ENCODE measurements around the gene MYORG.
A peak's percentile ranks its signal among the peaks of the same experiment; 100 is the strongest.

MYORG gene

DNA sequence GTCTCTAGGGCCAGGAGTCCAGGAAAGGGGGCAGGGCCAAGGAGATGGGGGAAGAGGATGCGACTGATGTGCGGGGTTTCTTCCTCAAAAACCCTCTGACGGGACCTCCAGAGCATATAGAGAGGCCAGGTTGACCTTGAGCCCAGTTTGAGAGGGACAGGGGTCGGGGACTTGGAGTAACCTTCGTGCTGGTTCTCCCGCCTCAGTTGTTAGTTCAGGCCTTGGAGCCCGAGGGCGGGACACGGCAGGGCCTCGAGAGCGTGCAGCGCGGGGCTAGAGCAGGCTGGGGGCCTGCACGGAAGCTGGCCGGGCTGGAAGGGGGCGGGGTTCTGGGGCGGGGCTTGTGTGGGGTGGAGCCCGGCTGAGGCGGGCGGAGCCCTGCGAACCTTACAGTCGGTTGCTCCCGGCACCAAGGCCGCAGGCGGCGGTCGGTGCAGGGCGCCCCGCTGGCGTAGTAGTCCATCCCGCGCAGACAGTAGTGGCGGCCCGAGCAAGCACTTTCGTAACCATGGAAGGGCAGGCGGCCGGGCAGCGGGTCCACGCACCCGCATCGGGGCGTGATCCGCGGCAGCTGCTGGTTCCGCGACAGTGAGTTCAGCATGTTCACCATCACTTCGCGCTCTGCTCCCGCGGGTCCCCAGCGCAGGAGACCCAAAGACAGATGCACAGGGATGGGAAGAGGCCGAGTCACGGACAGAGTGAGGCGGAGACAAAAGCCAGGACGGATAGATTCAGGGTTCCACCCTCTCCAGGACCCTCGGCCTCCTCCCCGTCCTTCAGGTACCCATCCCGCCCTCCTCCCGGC is 4.0 kb upstream of the MYORG start:
- H3K4me3 ChIP-seq (ENCODE audit: low read depth, low read length) = peak overlapping the region; percentile 38
- in situ Hi-C loops (cut with HindIII; ENCODE audit: low sequenced_read_pairs) = no loop called here
- no peak for DNase-seq (ENCODE audit: low read depth)
- TF ChIP-seq, protein P1, sequence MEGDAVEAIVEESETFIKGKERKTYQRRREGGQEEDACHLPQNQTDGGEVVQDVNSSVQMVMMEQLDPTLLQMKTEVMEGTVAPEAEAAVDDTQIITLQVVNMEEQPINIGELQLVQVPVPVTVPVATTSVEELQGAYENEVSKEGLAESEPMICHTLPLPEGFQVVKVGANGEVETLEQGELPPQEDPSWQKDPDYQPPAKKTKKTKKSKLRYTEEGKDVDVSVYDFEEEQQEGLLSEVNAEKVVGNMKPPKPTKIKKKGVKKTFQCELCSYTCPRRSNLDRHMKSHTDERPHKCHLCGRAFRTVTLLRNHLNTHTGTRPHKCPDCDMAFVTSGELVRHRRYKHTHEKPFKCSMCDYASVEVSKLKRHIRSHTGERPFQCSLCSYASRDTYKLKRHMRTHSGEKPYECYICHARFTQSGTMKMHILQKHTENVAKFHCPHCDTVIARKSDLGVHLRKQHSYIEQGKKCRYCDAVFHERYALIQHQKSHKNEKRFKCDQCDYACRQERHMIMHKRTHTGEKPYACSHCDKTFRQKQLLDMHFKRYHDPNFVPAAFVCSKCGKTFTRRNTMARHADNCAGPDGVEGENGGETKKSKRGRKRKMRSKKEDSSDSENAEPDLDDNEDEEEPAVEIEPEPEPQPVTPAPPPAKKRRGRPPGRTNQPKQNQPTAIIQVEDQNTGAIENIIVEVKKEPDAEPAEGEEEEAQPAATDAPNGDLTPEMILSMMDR (IDR thresholded peaks at IDR 0.05; ENCODE audit: low read depth, low read length, missing control alignments) = no peak

DNA sequence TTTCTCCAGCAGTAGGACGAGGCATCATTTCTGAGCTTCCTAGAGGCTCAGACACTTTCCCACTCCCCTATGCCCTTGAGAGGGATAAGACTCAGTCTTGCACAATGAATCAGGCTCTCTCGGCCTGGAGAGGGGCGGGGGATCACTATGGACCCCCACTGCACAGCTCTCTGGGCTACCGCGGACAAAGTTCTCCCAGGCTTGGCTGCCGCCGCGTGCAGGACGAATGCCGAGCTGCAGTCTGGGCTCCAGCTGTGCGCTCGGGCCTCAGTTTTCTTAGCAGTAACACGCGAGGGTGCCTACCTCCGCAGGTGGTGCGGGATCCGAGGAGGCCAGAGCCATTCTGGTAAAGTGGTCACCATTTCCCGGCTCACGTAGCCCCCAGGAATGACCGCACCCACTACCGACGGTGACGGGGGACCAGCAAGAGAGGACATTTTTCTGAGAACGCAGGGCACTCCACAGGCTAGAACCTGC is 3.4 kb upstream of the MYORG start:
- in situ Hi-C loops (cut with HindIII; ENCODE audit: low sequenced_read_pairs) = no loop called here
- TF ChIP-seq, protein P1 (IDR thresholded peaks at IDR 0.05; ENCODE audit: low read depth, low read length, missing control alignments) = no peak
- no peak for DNase-seq (ENCODE audit: low read depth)
- no peak overlapping the region for H3K4me3 ChIP-seq (ENCODE audit: low read depth, low read length)

DNA sequence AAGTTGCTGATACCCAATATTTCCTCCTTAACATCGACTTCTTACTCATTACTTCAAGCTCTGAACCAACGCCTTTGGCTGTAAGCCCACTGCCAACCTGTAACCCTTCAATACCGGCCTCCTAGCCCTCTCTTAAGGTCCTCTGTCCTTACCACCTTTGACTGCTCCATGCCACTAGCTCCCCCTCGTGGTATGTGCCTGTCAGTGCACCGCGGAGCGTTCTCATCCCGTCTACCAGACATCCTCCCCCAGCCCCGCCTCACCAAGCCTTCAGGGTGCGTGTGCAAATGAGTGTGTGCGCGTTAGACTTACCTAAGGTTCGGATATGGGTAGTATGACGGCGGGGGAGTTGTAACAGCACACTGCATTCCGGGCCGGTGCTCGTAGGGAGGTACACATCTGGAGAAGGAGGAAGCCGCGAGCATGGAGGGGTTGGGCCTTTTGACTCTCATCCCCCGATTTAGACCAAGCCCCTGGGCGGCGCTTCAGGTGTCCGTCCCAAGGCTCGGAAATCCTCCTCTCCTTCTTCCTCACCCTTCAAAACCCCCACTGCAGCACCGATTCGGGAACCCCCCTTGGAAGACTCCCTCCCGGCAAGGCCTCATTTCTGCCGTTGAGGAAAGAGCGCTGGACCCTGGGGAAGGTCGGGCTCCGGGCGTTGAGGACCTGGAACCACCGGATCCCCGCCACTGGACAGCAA is 2.8 kb upstream of the MYORG start:
- peak overlapping the region; percentile 34 for H3K4me3 ChIP-seq (ENCODE audit: low read depth, low read length)
- TF ChIP-seq, protein P1 (IDR thresholded peaks at IDR 0.05; ENCODE audit: low read depth, low read length, missing control alignments) = peak; percentile 99
- in situ Hi-C loops (cut with HindIII; ENCODE audit: low sequenced_read_pairs) = no loop called here
- peak; percentile 50 for DNase-seq (ENCODE audit: low read depth)

DNA sequence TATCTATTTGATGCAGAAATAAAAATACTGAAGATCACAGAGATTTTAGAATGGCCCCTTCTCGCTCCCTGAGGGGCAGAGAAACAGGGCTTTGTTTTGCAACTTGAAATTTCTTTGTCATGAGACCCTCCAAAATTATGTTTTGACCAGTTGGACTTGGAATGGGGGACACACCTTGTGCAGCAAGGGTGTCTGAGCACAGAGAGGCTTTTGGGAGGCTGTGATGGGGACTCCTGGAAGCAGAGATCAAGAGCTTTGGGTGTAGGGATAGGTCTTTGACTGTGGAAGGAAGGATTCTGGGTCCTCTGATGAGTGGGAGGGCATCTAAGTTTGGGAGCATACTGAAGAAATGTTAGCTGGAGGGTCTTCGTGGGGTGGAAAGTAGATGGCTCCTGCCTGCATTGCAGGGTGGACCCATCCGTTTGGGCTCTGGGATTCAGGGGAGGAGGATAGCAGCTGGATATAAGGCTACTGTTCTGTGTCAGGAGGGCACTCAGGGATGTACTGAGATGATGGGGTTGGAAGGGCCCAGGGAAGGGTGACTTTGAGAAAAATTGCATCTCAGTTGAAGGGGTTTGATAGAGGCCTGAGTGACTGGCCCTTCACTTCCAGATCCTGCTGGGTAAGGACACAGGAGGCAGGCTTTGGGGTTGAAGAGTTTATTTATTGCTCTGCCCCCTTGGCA is 1.8 kb upstream of the MYORG start:
- in situ Hi-C loops (cut with HindIII; ENCODE audit: low sequenced_read_pairs) = no loop called here
- H3K4me3 ChIP-seq (ENCODE audit: low read depth, low read length) = no peak overlapping the region
- TF ChIP-seq, protein P1 (IDR thresholded peaks at IDR 0.05; ENCODE audit: low read depth, low read length, missing control alignments) = no peak
- no peak for DNase-seq (ENCODE audit: low read depth)

DNA sequence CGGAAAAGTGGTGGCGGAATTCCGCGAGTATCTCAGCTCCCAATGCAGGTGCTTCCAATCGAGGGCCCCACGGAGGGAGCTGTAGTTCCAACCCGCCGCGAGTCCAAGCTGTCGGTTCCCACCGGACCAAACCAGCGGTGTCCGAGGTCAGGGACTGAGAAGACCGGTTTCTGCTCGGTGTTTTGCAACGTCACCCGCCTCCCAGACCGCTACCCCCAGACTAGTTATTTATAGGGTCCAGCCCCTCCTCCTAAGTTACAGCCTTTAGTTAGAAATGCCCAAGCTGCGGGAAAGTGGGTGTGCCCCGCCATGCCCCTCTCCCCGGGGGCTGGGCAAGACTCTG is 677 bp upstream of the MYORG start:
- peak overlapping the region; percentile 67 for H3K4me3 ChIP-seq (ENCODE audit: low read depth, low read length)
- in situ Hi-C loops (cut with HindIII; ENCODE audit: low sequenced_read_pairs) = no loop called here
- TF ChIP-seq, protein P1 (IDR thresholded peaks at IDR 0.05; ENCODE audit: low read depth, low read length, missing control alignments) = no peak
- DNase-seq (ENCODE audit: low read depth) = no peak

DNA sequence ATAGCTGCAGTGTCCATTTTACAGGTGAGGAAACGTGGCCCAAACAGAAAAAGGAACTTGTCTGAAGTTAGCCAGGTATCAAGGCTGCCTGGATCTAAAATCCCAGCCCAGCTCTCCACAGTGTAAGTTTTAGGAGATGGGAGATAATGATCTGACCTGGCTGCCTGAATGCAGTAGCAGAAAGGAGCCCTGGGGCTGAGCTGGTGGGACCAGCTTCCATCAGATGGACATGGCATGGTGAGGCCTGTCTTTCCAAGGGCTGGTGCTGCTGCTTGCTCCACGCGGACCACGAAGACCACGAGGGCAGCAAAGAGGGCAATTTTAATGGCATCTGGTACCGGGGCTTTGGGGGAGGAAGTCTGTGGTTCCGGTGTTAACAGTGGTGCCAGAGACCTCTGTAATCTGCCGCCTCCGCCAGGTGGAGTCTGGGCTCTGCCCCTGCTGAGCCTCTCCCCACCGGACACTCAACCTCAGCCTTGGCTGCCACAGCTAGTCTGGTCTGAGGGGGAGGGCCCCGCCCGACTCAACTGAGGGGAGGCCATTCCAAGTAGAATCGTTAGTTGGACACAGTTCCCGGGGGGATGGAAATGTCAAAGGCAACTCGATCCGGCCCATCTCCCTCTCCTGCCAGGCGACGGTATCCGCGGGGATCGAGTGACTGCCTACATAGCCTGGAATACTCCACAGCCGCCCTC is 650 bp downstream of the MYORG start:
- H3K4me3 ChIP-seq (ENCODE audit: low read depth, low read length) = peak overlapping the region; percentile 67
- in situ Hi-C loops (cut with HindIII; ENCODE audit: low sequenced_read_pairs) = no loop called here
- TF ChIP-seq, protein P1 (IDR thresholded peaks at IDR 0.05; ENCODE audit: low read depth, low read length, missing control alignments) = peak; percentile 26
- DNase-seq (ENCODE audit: low read depth) = no peak

Data from astrocyte of the cerebellum (primary cell).